Activated T-cell treated with anti-CD3 and anti-CD28 coated beads for 24 hours (primary cell): ENCODE measurements around the gene POR.
A peak's percentile ranks its signal among the peaks of the same experiment; 100 is the strongest.

Experiments
- DNase-seq: peaks from one replicate; pipeline ENCODE4 v3.0.0-alpha.2; 2020; ENCODE audit warnings: low read depth

The POR gene

DNA sequence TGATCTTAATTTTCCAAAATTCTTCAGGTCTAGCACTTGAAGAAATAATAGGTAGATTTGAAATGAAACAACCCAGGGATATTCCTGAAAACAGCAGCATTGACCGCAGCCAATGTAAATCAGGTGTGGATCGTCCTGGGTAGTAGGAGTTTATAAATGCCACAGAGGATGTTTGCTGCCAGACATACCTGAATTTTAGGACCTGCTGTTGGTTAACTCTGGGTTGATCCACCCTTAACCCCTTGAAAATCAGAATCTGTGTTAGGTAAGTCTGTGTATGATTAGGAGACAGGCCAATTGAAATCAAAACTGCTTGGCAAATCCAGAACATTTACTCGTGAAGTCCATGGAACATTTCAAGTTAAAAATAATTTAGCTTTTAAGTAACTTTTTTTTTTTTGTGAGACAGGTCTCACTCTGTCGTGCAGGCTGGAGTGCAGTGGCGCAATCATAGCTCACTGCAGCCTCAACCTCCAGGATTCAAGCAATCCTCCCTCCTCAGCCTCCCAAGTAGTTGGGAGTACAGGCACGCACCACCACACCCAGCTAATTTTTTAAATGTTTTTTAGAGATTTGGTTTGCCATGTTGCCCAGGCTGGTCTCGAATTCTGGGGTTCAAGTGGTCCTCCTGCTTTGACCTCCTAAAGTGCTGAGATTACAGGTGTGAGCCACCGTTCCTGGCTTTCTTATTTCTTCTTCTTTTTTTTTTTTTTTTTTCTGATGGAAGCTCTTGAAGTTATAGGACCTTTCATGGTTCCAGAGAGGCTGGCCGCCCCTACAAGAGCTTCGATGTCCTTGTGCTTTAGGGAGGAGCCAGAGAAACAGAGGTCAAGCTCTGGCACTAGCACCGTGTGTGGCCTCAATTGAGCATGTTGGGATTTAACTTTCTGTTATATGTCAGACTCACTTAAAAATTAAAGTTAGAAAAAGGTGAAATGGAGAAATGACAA is 2.0 kb downstream of the POR start:
- no peak for DNase-seq

DNA sequence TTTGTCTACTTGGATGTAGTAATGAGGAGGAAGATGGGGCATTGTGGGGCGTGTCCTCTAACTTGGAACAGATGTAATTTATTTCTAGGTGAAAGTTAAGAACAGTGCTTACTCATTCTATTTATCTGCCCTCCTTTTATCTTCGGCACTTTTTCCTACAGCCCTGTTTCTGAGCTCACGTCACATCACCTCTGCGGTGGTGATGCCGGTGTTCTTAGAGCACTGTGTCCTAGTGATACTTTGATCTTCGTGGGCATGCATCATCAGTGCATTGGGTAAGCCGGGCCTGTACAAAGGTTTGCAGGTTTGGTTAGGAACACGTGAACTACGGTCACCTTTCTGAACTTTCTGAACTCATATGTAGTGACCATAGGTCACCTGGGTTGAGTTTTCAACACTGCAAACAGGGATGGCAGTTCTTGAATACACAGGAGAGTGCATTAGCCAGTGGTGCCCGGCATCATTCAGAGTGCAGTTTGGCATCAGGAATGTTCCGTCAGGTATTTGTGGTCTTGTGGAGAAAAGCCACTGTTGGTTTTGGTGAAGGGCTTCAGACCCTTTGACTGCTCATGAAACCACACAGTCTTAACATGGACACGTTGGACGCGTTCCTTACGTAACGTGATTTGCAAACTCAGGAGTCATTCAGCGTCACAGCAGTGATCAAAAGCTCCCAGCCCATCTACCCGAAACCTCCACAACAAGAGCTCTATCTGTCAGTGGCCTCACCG is 5.6 kb downstream of the POR start:
- DNase-seq = peak; percentile 23

DNA sequence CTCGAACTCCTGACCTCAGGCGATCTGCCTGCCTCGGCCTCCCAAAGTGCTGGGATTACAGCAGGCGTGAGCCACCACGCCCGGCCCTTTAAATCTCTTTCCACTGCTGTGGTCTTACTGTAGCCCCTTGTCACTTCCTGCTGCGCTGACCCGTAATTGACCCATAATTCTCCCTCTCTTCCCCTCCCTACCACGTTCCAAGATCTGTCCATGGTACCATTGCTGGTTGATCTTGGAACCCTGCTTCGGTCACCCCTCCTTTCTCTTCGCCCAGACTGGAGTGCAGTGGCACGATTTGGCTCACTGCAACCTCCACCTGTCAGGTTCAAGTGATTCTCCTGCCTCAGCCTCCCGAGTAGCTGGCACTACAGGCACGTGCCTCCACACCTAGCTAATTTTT is 6.5 kb downstream of the POR start:
- no peak for DNase-seq

DNA sequence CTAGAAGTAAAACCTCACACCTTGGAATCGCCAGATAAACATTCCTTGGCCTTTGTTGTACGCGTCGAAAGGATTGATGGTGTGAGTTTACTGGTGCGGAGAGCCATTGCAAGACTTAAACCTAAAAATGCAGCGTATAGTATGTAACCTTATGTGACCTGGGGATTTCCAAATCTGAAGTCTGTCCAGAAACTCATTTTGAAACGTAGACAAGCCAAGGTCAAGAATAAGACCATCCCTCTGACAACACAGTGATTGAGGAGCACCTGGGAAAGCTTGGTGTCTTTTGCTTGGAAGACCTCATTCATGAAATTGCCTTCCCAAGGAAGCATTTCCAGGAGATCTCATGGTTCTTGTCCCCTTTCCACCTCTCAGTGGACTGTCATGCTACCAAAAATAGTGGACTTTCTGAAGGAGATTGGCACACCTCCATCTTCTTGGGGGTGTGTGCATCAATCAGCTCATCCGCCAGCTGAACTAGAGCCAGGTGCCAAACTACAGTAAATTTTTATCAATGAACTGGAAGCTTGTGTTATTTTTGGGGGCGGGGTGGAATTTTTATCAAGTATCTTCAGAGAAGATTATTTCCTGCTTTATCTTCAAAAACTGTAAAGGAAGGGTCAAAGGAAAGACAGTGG is 8.1 kb downstream of the POR start:
- DNase-seq = no peak

DNA sequence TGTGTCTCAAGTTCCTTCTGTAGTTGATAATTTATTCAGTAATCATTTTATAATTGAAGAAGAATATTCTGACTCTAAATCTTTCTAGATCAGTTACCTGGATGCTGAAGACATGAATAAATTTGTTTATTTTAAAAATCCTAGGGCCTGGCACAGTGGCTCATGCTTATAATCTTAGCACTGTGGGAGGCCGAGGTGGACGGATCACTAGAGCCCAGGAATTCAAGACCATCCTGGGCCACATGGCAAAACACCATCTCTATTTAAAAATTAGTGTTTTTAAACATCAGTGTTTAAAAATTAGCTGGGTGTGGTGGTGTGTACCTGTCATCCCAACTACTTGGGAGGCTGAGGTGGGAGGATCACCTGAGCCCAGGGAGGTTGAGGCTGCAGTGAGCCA is 9.3 kb downstream of the POR start:
- no peak for DNase-seq

DNA sequence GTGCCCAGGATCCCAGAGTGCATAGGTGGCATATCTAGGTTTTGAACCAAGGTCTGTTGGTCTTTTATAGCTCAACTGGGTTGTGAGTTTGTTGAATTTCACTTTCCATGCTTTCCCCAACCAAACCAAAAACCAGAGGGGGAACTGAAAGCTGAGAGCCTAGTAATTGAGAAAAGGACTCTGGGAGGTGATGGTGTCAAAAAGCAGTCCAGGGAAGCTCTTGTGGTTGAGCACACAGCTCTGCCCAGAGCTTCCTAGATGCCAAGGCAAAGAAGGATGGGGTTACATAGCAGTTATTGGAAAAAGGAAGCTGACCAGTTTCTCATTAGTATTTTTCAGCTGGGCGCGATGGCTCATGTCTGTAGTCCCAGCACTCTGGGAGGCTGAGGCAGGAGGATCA is 9.9 kb downstream of the POR start:
- DNase-seq = no peak

DNA sequence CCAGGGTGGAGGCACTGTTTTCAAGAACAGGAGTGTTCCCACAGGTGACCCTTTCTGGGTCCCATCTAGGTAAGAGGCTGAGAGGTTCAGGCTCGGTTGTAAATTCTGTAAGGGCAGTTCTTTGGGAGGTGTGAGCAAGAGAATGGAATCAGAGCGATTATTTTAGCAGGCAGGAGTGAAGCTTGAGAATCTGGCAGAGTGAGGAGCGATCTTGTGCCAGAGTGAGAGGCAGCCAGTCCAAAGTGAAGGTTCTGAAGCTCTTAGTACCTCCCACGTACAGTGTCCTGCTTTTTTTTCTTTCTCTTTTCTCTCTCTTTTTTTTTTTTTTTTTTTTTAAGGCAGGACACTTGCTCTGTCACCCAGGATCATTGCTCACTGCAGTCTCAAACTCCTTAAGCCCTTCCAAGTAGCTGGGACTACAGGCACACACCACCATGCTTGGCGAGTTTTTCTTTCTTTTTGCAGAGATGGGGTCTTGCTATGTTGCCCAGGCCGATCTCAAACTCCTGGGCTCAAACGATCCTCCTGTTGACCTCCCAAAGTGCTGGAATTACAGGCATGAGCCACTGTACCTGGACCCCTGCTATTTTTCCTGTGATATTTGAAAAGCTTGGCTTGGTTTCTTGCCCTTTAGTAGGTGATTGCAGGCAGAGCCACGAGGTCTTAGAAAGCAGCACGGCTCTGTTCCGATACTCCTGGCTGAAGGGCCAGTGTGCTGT is 10.9 kb downstream of the POR start:
- no peak for DNase-seq

DNA sequence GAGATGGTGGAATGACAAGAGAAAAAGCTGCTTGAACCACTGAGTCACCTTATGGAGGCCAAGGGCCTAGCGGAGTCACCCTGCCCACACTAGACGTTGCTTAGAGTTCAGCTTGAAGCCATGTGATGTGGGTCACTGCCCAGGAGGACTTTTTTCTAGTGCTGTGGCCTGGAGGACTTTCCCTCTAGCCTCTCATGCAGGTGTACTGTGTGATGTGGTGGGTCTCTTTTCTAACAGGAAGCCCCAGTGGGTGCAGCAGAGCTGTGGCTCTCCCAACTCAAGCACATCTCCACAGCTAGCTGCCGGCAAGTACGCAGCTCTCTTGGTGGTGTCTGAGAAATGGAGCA is 13.6 kb downstream of the POR start:
- DNase-seq = no peak

DNA sequence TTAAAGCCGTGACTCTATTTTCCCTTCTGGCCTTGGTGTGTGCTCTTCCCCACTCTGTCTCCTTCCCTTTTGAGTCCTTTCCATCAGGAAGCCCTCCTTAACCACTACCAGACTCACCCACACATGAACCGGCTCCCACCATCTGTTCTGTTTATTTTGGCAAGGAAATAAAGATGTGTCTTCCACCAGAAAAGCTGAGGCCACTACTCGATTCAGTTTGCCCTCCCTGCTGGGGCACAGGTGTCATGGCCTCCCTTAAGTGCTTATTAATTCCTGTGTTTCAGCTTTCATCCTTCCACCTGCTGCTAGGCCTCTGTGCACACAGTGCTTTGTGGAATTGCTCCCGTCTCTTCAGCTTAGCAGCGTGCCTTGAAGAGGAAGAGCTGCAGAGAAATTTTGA is 16.7 kb downstream of the POR start:
- DNase-seq = no peak

DNA sequence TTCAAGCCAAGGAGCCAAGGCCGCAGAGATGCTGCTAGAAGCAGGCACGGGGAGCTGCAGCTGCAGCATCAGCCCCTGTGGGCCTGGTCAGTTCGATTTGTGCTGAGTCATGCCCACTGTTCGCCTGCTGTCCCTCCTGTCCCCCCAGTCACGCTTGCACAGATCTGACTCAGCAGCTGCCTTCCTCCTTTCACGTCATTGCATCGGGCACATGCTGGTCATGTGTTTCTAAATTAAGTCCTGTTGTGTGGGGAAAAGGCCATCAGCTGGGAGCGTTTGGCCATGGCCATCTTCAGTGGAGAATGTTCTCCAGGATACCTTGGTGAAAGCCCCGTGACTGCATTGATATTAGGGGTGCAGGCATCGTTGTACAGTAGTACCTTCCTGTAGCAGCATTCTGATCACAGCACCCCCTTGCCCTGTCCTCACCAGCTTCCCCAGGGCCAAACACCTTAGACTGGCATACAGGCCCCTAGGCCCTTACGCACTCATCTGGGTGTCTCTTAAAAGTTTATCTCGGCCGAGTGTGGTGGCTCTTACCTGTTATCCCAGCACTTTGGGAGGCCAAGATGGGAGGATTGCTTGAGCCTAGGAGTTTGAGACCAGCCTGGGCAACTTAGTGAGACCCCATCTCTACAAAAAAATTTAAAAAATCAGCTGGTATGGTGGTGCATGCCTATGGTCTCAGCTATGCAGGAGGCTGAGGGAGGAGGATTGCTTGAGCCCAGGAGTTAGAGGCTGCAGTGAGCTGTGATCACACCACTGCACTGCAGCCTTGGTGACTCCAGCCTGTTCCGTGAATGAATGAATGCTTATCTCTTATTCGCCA is 23.2 kb downstream of the POR start:
- no peak for DNase-seq

DNA sequence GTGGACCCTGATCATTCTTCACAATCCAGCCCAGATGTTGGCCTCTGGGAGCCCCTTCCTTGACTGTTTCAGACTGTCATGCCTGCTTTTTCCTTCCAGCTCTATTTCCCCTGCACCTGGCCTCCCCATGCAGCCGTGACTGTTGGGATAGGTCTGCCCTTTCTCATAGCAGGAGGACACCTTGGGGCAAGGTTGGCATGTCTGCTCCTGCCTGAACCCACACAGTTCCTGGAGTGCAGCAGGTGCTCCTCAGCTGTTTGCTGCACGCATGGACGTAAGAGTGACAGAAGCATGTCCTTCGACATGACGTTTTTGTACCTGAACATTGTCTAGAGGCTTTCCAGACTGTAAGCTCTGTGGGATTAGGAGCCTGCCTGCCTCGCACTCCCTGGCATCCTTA is 24.0 kb downstream of the POR start:
- DNase-seq = no peak

DNA sequence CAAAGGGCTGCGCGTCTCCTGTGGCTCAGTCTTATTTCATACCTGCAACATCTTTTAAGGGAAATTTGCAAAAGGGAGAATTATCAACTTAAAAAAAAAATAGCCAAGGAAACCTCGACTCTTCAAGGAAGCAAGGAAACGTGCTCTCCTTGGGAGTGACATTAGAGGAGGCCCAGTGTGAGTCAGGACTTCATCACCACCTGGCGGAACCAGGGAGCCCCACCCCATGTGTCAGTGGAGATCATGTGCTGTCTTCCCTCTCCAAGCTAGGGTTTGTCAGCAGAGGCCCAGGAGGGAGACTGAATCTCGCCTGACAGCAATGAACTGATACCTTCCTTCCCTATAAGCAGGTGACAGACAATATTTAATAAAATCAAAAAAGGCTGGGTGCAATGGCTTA is 28.9 kb downstream of the POR start:
- no peak for DNase-seq

DNA sequence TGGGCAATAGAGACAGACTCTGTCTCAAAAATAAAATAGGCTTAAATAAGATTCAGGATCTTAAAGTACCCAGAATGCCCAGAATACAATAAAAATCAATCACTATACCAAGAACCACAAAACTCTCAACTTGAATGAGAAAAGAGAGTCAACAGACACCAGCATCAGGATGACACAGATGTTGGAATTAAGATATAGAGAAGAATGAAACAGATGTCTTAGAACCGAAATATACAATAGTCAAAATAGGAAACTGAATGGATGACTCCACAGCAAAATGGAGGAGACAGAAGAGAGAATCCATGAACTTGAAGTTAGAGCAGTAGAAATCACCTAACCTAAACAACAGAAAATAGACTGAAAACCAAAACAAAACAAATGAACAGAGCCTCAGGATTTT is 29.6 kb downstream of the POR start:
- no peak for DNase-seq

DNA sequence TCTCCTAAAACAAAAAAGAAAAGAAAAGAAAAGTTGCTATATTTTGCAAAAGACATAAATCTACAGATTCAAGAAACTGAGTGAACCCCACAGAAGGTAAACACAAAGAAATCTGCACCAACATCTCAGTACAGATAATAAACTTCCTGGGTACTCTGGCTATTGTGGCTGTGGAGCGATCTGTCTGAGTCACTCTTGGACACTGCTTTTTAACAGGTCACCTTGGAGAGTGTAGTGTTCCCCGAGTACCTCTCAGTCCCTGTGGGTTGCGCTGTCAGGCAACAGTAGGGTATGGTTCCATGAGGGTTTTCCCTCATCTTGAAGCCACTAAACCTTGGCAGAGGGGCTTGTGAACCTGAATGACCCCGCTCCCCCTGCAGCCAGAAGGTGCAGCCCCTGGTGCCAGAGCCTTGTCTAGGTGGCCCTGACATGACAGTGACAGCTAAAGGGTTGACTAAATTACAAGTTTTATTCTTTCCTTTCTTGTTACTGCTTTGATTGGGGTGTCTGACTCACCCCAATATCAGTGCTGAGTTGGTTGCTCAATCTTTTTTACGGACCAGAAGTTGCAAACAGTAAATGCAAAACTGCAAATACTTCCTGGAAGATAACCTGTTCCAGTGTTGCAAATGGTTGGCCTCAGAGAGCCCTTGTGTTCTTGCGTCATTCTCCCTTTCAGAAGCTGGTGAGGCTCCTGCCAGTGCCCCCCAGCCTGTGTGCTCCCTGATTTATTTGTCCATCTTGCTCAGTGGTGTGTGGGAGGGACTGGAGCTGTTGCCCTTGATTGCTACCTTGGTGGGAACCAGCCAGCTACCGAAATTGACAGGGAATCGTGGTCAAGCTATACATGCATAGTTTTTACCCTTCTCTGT is 30.6 kb downstream of the POR start:
- no peak for DNase-seq

DNA sequence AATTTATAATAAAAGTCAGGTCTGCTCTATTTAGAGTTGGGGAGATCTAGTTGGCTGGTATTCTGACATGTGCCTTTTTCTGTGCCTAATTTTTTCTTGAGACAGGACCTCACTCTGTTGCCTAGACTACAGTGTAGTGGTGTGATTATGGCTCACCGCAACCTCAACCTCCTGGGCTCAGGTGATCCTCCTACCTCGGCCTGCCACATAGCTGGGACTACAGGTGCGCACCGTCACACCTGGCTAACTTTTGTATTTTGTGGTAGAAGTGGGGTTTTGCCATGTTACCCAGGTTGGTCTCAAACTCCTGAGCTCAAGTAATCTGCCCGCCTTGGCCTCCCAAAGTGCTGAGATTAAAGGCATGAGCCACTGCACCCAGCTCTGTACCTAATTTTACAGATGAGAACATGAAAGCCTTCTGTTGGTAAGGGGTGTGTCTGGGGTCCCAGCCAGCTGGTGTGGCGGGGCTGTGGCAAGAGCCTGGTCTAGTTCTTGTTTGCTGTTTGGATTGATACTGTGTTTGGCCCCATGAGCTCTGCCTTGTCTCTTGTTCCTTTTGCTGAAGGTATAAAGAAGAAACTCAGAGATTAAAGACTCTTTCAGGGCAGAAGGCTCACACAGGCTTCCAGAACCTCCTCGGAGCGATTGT is 31.4 kb downstream of the POR start:
- no peak for DNase-seq

DNA sequence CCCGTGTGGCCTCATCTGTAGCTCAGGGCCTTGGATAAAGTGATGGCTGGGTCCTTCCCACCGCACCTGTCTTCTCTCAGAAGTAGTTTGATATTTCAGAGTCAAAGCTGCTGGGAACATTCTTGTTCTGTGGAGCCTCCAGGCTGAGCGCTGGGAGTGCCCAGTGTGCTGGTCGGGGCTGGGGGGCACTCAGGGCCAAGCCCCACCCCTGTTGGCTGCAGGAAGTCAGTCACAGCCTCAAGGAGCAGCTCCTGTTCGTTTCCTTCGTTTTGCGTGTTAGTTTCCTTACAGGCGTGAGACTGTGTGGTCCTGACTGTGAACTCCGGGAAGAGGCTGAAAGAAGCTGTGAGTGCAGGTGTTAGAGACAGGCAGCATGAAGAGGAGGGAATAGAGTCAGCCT is 33.2 kb downstream of the POR start:
- no peak for DNase-seq

DNA sequence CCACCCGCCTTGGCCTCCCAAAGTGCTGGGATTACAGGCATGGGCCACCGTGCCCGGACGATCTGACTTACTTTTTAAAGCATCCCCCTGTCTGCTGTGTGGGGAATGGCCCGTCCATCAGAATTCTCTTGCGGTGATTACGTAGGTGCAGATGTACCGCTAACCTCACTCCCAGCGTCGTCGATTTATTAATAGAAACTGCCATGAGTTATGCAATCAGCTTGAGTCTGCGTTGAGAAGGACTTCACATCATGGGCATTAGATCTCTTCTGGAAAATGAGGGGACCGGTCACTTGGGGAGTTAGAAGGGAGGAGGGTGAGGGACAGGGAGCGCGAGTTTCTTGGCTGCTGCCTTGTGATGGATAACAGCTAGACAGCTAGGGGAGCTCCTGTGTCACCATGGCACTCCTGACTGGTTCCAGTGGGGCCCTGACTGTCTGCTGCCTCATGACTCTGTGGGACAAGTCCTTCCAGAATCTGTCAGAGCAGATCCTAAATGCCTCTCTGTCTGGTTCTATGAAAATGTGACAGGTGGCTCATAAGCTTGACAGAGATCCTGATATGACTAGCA is 35.2 kb downstream of the POR start:
- DNase-seq = no peak

DNA sequence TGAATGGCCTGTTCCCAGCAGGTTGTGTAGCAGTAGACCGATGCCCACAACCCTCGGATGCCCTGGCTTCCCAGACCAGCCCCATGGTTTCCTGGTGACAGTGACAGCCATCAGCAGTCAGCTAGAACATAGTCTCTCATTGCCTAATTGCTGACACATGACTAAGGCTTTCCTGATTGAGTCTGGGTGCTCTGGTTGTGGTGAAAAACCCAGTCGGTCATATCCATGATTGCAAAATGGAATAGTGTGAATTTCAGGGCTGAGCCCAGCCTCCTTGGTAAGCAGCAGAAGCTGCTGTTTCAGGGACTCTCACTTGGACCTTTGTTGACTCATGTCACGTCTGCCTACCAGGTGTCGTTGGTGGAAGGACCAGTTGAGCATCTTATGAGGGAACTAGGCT is 36.6 kb downstream of the POR start:
- DNase-seq = no peak

DNA sequence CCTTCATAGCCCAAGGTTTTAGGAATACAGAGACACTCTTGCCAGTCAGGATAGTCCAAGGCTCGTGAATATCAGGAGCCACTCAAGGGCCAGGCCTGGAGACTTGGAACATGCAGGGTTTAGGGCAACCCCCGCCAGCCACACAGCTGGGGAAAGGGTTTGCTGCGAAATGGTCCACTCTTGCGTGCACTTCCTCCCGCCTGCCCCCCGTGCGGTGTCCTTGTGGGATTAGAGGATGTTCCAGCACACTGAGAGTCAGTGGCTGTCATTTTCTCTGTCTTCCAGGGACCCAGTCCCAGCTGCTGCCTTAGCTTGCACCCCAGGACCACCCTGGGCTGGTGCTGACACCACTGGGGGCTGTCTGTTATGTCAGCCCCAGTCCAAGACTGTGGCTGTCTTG is 38.5 kb downstream of the POR start:
- no peak for DNase-seq

DNA sequence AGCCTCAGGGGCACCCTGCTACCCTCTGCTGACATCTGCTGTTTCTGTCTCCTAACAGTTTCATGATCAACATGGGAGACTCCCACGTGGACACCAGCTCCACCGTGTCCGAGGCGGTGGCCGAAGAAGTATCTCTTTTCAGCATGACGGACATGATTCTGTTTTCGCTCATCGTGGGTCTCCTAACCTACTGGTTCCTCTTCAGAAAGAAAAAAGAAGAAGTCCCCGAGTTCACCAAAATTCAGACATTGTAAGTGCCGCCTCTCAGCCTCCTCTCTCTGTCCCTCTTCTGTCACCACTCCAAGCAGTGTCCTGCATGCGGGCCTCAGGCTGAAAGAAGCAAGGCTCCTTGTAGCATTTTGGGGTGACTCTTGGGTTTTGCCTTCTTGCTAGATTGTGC is 39.0 kb downstream of the POR start:
- DNase-seq = no peak
